ENCODE results near the gene CAPG. TPM values are rescaled to one million over a fixed set of nuclear protein-coding genes. Genes with fewer than 3 reads are reported as not detected.

Gene CAPG
- total and polyA plus RNA-seq, 9 of the 15 experiments (the other 6 are each of a cell fraction or from before 2014, with no cell fraction given), result 10.6 to 90.4 (median 56.0) TPM

DNA sequence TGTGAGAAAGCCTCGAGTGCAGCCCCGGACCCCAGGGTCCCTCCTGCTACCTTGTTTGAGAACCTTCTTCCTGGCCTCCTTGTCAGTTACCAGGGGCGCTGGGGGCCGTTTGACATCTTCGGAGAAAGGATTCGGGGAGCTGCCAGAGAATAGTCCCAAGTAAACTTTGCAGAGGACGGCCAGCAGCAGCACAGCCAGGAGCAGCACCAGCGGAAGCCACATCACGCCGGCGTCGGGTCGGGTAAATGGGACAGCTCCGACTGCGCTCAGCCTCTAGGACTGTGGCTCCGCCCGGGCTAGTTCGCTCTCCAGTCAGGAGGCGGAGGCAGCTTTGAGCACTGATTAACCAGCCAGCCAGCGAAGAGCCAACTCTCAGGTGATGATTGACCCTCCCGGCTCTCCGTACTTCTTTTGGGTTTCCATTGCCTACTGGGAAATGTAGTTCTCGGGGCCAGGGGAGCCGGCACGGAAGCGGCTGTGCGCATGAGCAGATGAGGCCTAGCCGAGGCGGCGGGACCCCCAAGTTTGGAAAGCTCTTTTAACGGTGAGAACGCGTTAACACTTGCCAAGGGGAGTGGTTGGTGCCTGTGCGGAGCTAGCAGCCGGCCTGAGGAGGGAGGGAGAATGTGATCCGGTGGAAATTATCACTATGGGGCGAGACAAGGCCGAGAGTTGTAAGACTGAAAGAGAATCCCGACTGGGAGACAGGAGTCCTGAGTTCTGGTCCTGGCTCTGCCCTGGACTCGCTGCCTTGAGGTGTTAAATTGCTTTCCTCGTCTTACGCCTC is 55.7 kb downstream of the CAPG start, which contains the start of the genes ELMOD3 and RETSAT (continued):
- TF ChIP-seq SREBF1 (IDR thresholded peaks at IDR 0.05; ENCODE audit: borderline replicate concordance, low read depth, low read length) (peak; percentile 92; the same call in 1 of the 2 replicates), ZNF778 (CRISPR knock-in tag; IDR thresholded peaks at IDR 0.05) (no peak), CBFA2T3 (IDR thresholded peaks at IDR 0.05) (no peak), ZFP30 (CRISPR knock-in tag; IDR thresholded peaks at IDR 0.05; ENCODE audit: borderline replicate concordance) (no peak), CHD2 (IDR thresholded peaks at IDR 0.05; ENCODE audit: low read depth, low read length) (peak; percentile 10; the same call in 1 of the 2 replicates), MAZ (CRISPR knock-in tag; conservative IDR thresholded peaks at IDR 0.05 in 1 of 2, IDR thresholded peaks at IDR 0.05 in 1 of 2) (peak; percentile 31 to 65; a peak in 1 of 4 replicates), RNF2 (IDR thresholded peaks at IDR 0.05) (peak; percentile 76; the same call in 1 of the 2 replicates), RB1 (IDR thresholded peaks at IDR 0.05; ENCODE audit: low read depth) (peak; percentile 76; the same call in 1 of the 2 replicates), SMAD4 (CRISPR knock-in tag; conservative IDR thresholded peaks at IDR 0.05) (peak; percentile 42), ZNF175 (CRISPR knock-in tag; IDR thresholded peaks at IDR 0.05; ENCODE audit: low read depth) (0 out of 2 replicates have a peak, but pooled peaks have one; percentile 42)
- TF ChIP-seq, protein P1, sequence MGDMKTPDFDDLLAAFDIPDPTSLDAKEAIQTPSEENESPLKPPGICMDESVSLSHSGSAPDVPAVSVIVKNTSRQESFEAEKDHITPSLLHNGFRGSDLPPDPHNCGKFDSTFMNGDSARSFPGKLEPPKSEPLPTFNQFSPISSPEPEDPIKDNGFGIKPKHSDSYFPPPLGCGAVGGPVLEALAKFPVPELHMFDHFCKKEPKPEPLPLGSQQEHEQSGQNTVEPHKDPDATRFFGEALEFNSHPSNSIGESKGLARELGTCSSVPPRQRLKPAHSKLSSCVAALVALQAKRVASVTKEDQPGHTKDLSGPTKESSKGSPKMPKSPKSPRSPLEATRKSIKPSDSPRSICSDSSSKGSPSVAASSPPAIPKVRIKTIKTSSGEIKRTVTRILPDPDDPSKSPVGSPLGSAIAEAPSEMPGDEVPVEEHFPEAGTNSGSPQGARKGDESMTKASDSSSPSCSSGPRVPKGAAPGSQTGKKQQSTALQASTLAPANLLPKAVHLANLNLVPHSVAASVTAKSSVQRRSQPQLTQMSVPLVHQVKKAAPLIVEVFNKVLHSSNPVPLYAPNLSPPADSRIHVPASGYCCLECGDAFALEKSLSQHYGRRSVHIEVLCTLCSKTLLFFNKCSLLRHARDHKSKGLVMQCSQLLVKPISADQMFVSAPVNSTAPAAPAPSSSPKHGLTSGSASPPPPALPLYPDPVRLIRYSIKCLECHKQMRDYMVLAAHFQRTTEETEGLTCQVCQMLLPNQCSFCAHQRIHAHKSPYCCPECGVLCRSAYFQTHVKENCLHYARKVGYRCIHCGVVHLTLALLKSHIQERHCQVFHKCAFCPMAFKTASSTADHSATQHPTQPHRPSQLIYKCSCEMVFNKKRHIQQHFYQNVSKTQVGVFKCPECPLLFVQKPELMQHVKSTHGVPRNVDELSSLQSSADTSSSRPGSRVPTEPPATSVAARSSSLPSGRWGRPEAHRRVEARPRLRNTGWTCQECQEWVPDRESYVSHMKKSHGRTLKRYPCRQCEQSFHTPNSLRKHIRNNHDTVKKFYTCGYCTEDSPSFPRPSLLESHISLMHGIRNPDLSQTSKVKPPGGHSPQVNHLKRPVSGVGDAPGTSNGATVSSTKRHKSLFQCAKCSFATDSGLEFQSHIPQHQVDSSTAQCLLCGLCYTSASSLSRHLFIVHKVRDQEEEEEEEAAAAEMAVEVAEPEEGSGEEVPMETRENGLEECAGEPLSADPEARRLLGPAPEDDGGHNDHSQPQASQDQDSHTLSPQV (IDR thresholded peaks at IDR 0.05), result 0 out of 2 replicates have a peak, but pooled peaks have one; percentile 0
- TF ChIP-seq, protein P2, sequence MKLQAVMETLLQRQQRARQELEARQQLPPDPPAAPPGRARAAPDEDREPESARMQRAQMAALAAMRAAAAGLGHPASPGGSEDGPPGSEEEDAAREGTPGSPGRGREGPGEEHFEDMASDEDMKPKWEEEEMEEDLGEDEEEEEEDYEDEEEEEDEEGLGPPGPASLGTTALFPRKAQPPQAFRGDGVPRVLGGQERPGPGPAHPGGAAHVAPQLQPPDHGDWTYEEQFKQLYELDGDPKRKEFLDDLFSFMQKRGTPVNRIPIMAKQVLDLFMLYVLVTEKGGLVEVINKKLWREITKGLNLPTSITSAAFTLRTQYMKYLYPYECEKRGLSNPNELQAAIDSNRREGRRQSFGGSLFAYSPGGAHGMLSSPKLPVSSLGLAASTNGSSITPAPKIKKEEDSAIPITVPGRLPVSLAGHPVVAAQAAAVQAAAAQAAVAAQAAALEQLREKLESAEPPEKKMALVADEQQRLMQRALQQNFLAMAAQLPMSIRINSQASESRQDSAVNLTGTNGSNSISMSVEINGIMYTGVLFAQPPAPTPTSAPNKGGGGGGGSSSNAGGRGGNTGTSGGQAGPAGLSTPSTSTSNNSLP (IDR thresholded peaks at IDR 0.05; ENCODE audit: borderline replicate concordance, low read depth, low read length), result peak; percentile 58; the same call in 1 of the 2 replicates
- TF ChIP-seq, protein P3, sequence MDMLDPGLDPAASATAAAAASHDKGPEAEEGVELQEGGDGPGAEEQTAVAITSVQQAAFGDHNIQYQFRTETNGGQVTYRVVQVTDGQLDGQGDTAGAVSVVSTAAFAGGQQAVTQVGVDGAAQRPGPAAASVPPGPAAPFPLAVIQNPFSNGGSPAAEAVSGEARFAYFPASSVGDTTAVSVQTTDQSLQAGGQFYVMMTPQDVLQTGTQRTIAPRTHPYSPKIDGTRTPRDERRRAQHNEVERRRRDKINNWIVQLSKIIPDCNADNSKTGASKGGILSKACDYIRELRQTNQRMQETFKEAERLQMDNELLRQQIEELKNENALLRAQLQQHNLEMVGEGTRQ (CRISPR knock-in tag; IDR thresholded peaks at IDR 0.05), result no peak
